K562 (cell line): ENCODE results near the gene KIAA0513. TPM values are rescaled to one million over a fixed set of nuclear protein-coding genes. Genes with fewer than 3 reads are reported as not detected.

ENCODE experiments used
- CBFA2T3 ChIP-seq: fragments of 450-650 bp; IDR thresholded peaks from 2 replicates; pipeline ENCODE4 v1.6.1; 2017
- CC2D1A ChIP-seq: fragments of 450-650 bp; IDR thresholded peaks from 2 replicates; pipeline ENCODE4 v1.6.1; 2017; ENCODE audit warnings: mild to moderate bottlenecking
- CHD2 ChIP-seq: IDR thresholded peaks from 2 replicates; pipeline ENCODE4 v1.6.1; 2011; ENCODE audit warnings: low read depth, low read length
- DACH1 ChIP-seq: fragments of 450-650 bp; IDR thresholded peaks from 2 replicates; pipeline ENCODE4 v1.6.1; 2018; ENCODE audit not compliant: partially characterized antibody
- ETV5 ChIP-seq: sonication (generic); formaldehyde crosslinking; IDR thresholded peaks from 2 replicates; pipeline ENCODE4 v1.4.0; 2020; ENCODE audit warnings: low read depth, mild to moderate bottlenecking, missing genetic modification reagents
- HDGF ChIP-seq: fragments of 450-650 bp; IDR thresholded peaks from 2 replicates; pipeline ENCODE4 v1.6.1; 2016
- HNRNPL ChIP-seq: fragments of 200-400 bp; formaldehyde crosslinking; IDR thresholded peaks from 2 replicates; pipeline ENCODE4 v1.6.1; 2017; ENCODE audit warnings: low read depth, mild to moderate bottlenecking, low read length
- HNRNPUL1 ChIP-seq: fragments of 200-400 bp; formaldehyde crosslinking; IDR thresholded peaks from 2 replicates; pipeline ENCODE4 v1.6.1; 2017; ENCODE audit warnings: low read length
- IRF1 ChIP-seq: sonication (generic); formaldehyde crosslinking; IDR thresholded peaks from 2 replicates; pipeline ENCODE4 v1.8.0; 2022; ENCODE audit warnings: missing genetic modification reagents, mild to moderate bottlenecking, borderline replicate concordance
- KLF16 ChIP-seq: IDR thresholded peaks from 2 replicates; pipeline ENCODE4 v1.6.1; 2016; ENCODE audit warnings: antibody characterized with exemption
- L3MBTL2 ChIP-seq: fragments of 450-650 bp; IDR thresholded peaks from 2 replicates; pipeline ENCODE4 v1.6.1; 2016; ENCODE audit warnings: mild to moderate bottlenecking, moderate library complexity
- NONO ChIP-seq, 2 experiments: fragments of 200-400 bp in 1 of 2; fragments of 450-650 bp in 1 of 2; formaldehyde crosslinking in 1 of 2; IDR thresholded peaks; 2 replicates each; pipeline ENCODE4 v1.6.1; 2017; ENCODE audit warnings: low read depth in 2 of 2, mild to moderate bottlenecking in 2 of 2, moderate library complexity in 2 of 2, low read length in 1 of 2
- NR2C1 ChIP-seq, 2 experiments: fragments of 450-650 bp; IDR thresholded peaks; 2 replicates each; pipeline ENCODE4 v1.6.1; 2017; ENCODE audit warnings: mild to moderate bottlenecking in 2 of 2, antibody characterized with exemption in 1 of 2, inconsistent platforms in 1 of 2, missing compliant biosample characterization in 1 of 2, missing genetic modification characterization in 1 of 2
- NR2F6 ChIP-seq: fragments of 450-650 bp; formaldehyde crosslinking; IDR thresholded peaks from 2 replicates; pipeline ENCODE4 v1.4.0; 2020; ENCODE audit warnings: mild to moderate bottlenecking
- POLR2A ChIP-seq: fragments of 450-650 bp; conservative IDR thresholded peaks from 2 replicates; pipeline ENCODE4 v1.6.1; 2016
- RUNX1 ChIP-seq: sonication (generic); IDR thresholded peaks from 2 replicates; pipeline ENCODE4 v1.6.1; 2016; ENCODE audit warnings: antibody characterized with exemption, low read depth
- SAFB2 ChIP-seq: fragments of 200-400 bp; formaldehyde crosslinking; IDR thresholded peaks from 2 replicates; pipeline ENCODE4 v1.6.1; 2018; ENCODE audit warnings: borderline replicate concordance, low read length, low read depth, moderate library complexity; ENCODE audit not compliant: severe bottlenecking
- SPI1 ChIP-seq: IDR thresholded peaks from 2 replicates; pipeline ENCODE4 v1.6.1; 2011; ENCODE audit warnings: low read depth, low read length, control low read depth, borderline replicate concordance
- STAT5B ChIP-seq: fragments of 250-450 bp; sonication (Bioruptor Pico); IDR thresholded peaks from 2 replicates; pipeline ENCODE4 v1.8.0; 2021; ENCODE audit warnings: mild to moderate bottlenecking, inconsistent platforms
- TRIM24 ChIP-seq, 2 experiments: fragments of 450-650 bp; IDR thresholded peaks; 2 replicates each; pipeline ENCODE4 v1.6.1; 2016
- XRCC5 ChIP-seq: fragments of 200-400 bp; formaldehyde crosslinking; IDR thresholded peaks from 2 replicates; pipeline ENCODE4 v1.6.1; 2017; ENCODE audit warnings: low read depth, mild to moderate bottlenecking, low read length
- ZC3H11A ChIP-seq: IDR thresholded peaks from 2 replicates; pipeline ENCODE4 v1.6.1; 2012; ENCODE audit warnings: low read depth, low read length, improper control_type of control experiment
- ZNF444 ChIP-seq: fragments of 250-450 bp; sonication (Bioruptor Pico); IDR thresholded peaks from 2 replicates; pipeline ENCODE4 v1.4.0; 2020; ENCODE audit warnings: mild to moderate bottlenecking, moderate library complexity
- ZNF511 ChIP-seq: sonication (generic); formaldehyde crosslinking; IDR thresholded peaks from 2 replicates; pipeline ENCODE4 v1.8.0; 2022; ENCODE audit warnings: mild to moderate bottlenecking, missing genetic modification reagents
- polyA plus RNA-seq, 8 experiments: library from polyadenylated mRNA; depleted of rRNA in 4 of 8; stranded (reverse) in 5 of 8; unstranded in 3 of 8; fragments of >200 nt; fragmentation: Nextera tagmentation in 2 of 8; fragmentation: Illumina TruSeq in 1 of 8; extraction: Ambion mirVana in 2 of 8; extraction: Trizol in 1 of 8; gene quantifications; 2 replicates each; pipeline versions ENCODE4 v1.2.1 to v1.2.3, GENCODE V29; 2011 to 2014; ENCODE audit warnings: inconsistent platforms in 1 of 8, missing spikeins in 1 of 8
- total RNA-seq, 7 experiments: library from RNA; depleted of rRNA in 6 of 7; stranded (reverse); fragments of >200 nt in 6 of 7; fragmentation: Illumina TruSeq in 2 of 7; extraction: Trizol in 2 of 7; gene quantifications; 2 replicates each; pipeline versions ENCODE4 v1.2.1 to v1.2.3, GENCODE V29; 2011 to 2021; ENCODE audit warnings: low replicate concordance in 1 of 7
- TF ChIP-seq, protein P1 (sequence below), 3 experiments: IDR thresholded peaks in 2 of 3; conservative IDR thresholded peaks in 1 of 3; 2 replicates each; pipeline ENCODE4 v1.5.1; 2011 to 2012; ENCODE audit warnings: low read length in 3 of 3, mild to moderate bottlenecking in 3 of 3, control low read depth in 2 of 3, improper control_type of control experiment in 1 of 3, inconsistent platforms in 1 of 3, low read depth in 1 of 3, mixed read lengths in 1 of 3, moderate library complexity in 1 of 3; ENCODE audit not compliant: insufficient read depth in 2 of 3
- TF ChIP-seq, protein P2 (sequence below): sonication (generic); formaldehyde crosslinking; IDR thresholded peaks from 2 replicates; pipeline ENCODE4 v1.4.0; 2020; ENCODE audit warnings: mild to moderate bottlenecking, missing genetic modification reagents

The KIAA0513 gene
- total and polyA plus RNA-seq, 9 of the 15 experiments (the other 6 are each of a cell fraction or from before 2014, with no cell fraction given) = 0.18 to 13.7 (median 10.2) TPM

DNA sequence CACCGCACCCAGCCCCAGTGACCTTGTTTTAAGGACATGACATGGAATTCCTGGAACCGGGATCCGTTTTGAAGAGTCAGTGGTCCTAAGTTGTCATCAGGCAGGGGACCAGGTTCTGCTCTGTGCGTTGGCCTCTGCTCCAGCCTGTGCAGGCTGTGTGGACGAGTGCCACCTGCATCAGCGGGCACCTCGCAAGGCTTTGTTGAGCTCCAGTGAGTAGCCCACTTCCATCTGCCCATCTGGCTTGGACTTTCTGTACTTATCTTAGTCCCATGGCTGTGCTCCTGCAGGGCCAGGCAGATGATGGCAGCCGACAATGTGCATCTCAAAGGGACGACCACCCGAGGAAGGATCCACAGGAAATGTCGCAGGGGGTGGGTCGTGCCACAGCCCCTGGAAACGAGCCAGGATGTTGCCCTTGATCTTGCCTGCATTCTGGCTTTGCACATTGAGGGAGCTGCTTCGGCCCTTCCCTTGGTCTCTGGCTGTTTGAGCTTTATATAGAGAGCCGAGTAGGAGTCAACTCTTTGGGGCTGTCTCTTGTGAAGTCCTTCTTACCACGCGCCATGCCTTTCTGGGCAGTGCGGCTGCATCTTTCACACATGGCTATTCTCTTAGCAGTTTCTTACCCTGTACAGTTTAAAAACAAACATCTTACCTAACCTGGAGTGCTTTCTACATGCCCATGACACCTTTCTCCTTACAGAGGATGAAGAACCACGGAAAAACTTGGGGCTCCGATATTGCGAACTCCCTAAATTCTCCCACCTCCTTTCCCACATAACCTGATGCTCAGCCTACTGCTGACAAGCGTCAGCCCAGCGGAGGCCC is 18.3 kb downstream of the KIAA0513 start (continued):
- no peak for TF ChIP-seq XRCC5
- TF ChIP-seq IRF1 (CRISPR knock-in tag) = no peak
- no peak for TF ChIP-seq TRIM24 (IDR thresholded peaks at IDR 0.05)
- no peak for TF ChIP-seq KLF16
- 0 out of 2 replicates have a peak, but pooled peaks have one; percentile 2 for TF ChIP-seq ETV5 (CRISPR knock-in tag)
- peak; percentile 22; the same call in 1 of the 2 replicates for TF ChIP-seq L3MBTL2
- no peak for TF ChIP-seq HDGF
- TF ChIP-seq, protein P1, sequence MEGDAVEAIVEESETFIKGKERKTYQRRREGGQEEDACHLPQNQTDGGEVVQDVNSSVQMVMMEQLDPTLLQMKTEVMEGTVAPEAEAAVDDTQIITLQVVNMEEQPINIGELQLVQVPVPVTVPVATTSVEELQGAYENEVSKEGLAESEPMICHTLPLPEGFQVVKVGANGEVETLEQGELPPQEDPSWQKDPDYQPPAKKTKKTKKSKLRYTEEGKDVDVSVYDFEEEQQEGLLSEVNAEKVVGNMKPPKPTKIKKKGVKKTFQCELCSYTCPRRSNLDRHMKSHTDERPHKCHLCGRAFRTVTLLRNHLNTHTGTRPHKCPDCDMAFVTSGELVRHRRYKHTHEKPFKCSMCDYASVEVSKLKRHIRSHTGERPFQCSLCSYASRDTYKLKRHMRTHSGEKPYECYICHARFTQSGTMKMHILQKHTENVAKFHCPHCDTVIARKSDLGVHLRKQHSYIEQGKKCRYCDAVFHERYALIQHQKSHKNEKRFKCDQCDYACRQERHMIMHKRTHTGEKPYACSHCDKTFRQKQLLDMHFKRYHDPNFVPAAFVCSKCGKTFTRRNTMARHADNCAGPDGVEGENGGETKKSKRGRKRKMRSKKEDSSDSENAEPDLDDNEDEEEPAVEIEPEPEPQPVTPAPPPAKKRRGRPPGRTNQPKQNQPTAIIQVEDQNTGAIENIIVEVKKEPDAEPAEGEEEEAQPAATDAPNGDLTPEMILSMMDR (IDR thresholded peaks at IDR 0.05 in 2 of 3, conservative IDR thresholded peaks at IDR 0.05 in 1 of 3; ENCODE audit: insufficient read depth in 2 of 3, low read depth in 1 of 3, low read length in 3 of 3) = no peak
- no peak for TF ChIP-seq CC2D1A
- TF ChIP-seq POLR2A = no peak
- TF ChIP-seq SPI1 = no peak
- TF ChIP-seq NONO (IDR thresholded peaks at IDR 0.05; ENCODE audit: low read depth in 2 of 2, low read length in 1 of 2) = no peak
- TF ChIP-seq HNRNPL = no peak
- TF ChIP-seq ZNF511 = no peak
- no peak for TF ChIP-seq ZNF444 (CRISPR knock-in tag)
- no peak for TF ChIP-seq CHD2
- TF ChIP-seq NR2C1 (IDR thresholded peaks at IDR 0.05) = no peak
- no peak for TF ChIP-seq NR2C1 (tag; IDR thresholded peaks at IDR 0.05)
- TF ChIP-seq, protein P2, sequence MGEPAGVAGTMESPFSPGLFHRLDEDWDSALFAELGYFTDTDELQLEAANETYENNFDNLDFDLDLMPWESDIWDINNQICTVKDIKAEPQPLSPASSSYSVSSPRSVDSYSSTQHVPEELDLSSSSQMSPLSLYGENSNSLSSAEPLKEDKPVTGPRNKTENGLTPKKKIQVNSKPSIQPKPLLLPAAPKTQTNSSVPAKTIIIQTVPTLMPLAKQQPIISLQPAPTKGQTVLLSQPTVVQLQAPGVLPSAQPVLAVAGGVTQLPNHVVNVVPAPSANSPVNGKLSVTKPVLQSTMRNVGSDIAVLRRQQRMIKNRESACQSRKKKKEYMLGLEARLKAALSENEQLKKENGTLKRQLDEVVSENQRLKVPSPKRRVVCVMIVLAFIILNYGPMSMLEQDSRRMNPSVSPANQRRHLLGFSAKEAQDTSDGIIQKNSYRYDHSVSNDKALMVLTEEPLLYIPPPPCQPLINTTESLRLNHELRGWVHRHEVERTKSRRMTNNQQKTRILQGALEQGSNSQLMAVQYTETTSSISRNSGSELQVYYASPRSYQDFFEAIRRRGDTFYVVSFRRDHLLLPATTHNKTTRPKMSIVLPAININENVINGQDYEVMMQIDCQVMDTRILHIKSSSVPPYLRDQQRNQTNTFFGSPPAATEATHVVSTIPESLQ (CRISPR knock-in tag) = no peak
- TF ChIP-seq ZC3H11A = no peak
- TF ChIP-seq RUNX1 = 0 out of 2 replicates have a peak, but pooled peaks have one; percentile 15
- TF ChIP-seq SAFB2 = no peak
- no peak for TF ChIP-seq NR2F6 (CRISPR knock-in tag)
- no peak for TF ChIP-seq HNRNPUL1
- no peak for TF ChIP-seq STAT5B
- TF ChIP-seq DACH1 = no peak
- TF ChIP-seq CBFA2T3 = no peak
